ENCODE measurements around the gene PTH2.
A peak's percentile ranks its signal among the peaks of the same experiment; 100 is the strongest.

The PTH2 gene

GRCh38 chr19:49408816-49409440, 14.3 kb downstream of the PTH2 start:
- H3K27me3 ChIP-seq (ENCODE audit: control insufficient read depth, insufficient read depth, low read length), result no peaks in the 10 kb centered on the region
- peaks cover 7% of the 10 kb centered on the region for H3K4me1 ChIP-seq (ENCODE audit: control insufficient read depth, insufficient read depth, low read length)
- H3K27ac ChIP-seq (ENCODE audit: low read depth, low read length), result no peak overlapping the region
- no peak overlapping the region for H3K9ac ChIP-seq (ENCODE audit: low read depth, low read length)
- no peak overlapping the region for H3K4me3 ChIP-seq (ENCODE audit: low read depth, low read length)
- H3K36me3 ChIP-seq (ENCODE audit: control insufficient read depth, insufficient read depth, low read length), result no peaks in the 10 kb centered on the region
- H3K9me3 ChIP-seq (ENCODE audit: control insufficient read depth, insufficient read depth, low read length), result no peaks in the 10 kb centered on the region

GRCh38 chr19:49407482-49408015, 15.7 kb downstream of the PTH2 start:
- no peaks in the 10 kb centered on the region for H3K36me3 ChIP-seq (ENCODE audit: control insufficient read depth, insufficient read depth, low read length)
- H3K9me3 ChIP-seq (ENCODE audit: control insufficient read depth, insufficient read depth, low read length), result no peaks in the 10 kb centered on the region
- H3K9ac ChIP-seq (ENCODE audit: low read depth, low read length), result no peak overlapping the region
- H3K27me3 ChIP-seq (ENCODE audit: control insufficient read depth, insufficient read depth, low read length), result no peaks in the 10 kb centered on the region
- H3K4me3 ChIP-seq (ENCODE audit: low read depth, low read length), result no peak overlapping the region
- peaks cover 14% of the 10 kb centered on the region for H3K4me1 ChIP-seq (ENCODE audit: control insufficient read depth, insufficient read depth, low read length)
- H3K27ac ChIP-seq (ENCODE audit: low read depth, low read length), result no peak overlapping the region

GRCh38 chr19:49407079-49407478, 16.2 kb downstream of the PTH2 start:
- Histone ChIP-seq H3K4me1 (ENCODE audit: control insufficient read depth, insufficient read depth, low read length) (peaks cover 14% of the 10 kb centered on the region), H3K9ac (ENCODE audit: low read depth, low read length) (no peak overlapping the region), H3K27ac (ENCODE audit: low read depth, low read length) (no peak overlapping the region), H3K27me3 (ENCODE audit: control insufficient read depth, insufficient read depth, low read length) (no peaks in the 10 kb centered on the region), H3K9me3 (ENCODE audit: control insufficient read depth, insufficient read depth, low read length) (no peaks in the 10 kb centered on the region), H3K36me3 (ENCODE audit: control insufficient read depth, insufficient read depth, low read length) (no peaks in the 10 kb centered on the region), H3K4me3 (ENCODE audit: low read depth, low read length) (no peak overlapping the region)

- peak overlapping the region; percentile 92 for H3K27ac ChIP-seq (ENCODE audit: low read depth, low read length)
- no peaks in the 10 kb centered on the region for H3K27me3 ChIP-seq (ENCODE audit: control insufficient read depth, insufficient read depth, low read length)
- H3K36me3 ChIP-seq (ENCODE audit: control insufficient read depth, insufficient read depth, low read length), result no peaks in the 10 kb centered on the region
- H3K4me3 ChIP-seq (ENCODE audit: low read depth, low read length), result no peak overlapping the region
- peak overlapping the region; percentile 4; the same call in 1 of the 2 replicates for H3K9ac ChIP-seq (ENCODE audit: low read depth, low read length)
- no peaks in the 10 kb centered on the region for H3K9me3 ChIP-seq (ENCODE audit: control insufficient read depth, insufficient read depth, low read length)
- H3K4me1 ChIP-seq (ENCODE audit: control insufficient read depth, insufficient read depth, low read length), result peaks cover 14% of the 10 kb centered on the region
These were observed 19.6 kb downstream of the PTH2 start for GRCh38 chr19:49403404-49404187.

- no peaks in the 10 kb centered on the region for H3K27me3 ChIP-seq (ENCODE audit: control insufficient read depth, insufficient read depth, low read length)
- H3K36me3 ChIP-seq (ENCODE audit: control insufficient read depth, insufficient read depth, low read length), result no peaks in the 10 kb centered on the region
- H3K9me3 ChIP-seq (ENCODE audit: control insufficient read depth, insufficient read depth, low read length), result no peaks in the 10 kb centered on the region
- no peak overlapping the region for H3K4me3 ChIP-seq (ENCODE audit: low read depth, low read length)
- peaks cover 17% of the 10 kb centered on the region for H3K4me1 ChIP-seq (ENCODE audit: control insufficient read depth, insufficient read depth, low read length)
- no peak overlapping the region for H3K9ac ChIP-seq (ENCODE audit: low read depth, low read length)
- H3K27ac ChIP-seq (ENCODE audit: low read depth, low read length), result no peak overlapping the region
These were observed 23.2 kb downstream of the PTH2 start for GRCh38 chr19:49400029-49400428.

GRCh38 chr19:49398931-49399330, 24.3 kb downstream of the PTH2 start:
- Histone ChIP-seq H3K9me3 (ENCODE audit: control insufficient read depth, insufficient read depth, low read length) (no peaks in the 10 kb centered on the region), H3K27ac (ENCODE audit: low read depth, low read length) (no peak overlapping the region), H3K36me3 (ENCODE audit: control insufficient read depth, insufficient read depth, low read length) (no peaks in the 10 kb centered on the region), H3K27me3 (ENCODE audit: control insufficient read depth, insufficient read depth, low read length) (no peaks in the 10 kb centered on the region), H3K4me3 (ENCODE audit: low read depth, low read length) (no peak overlapping the region), H3K4me1 (ENCODE audit: control insufficient read depth, insufficient read depth, low read length) (peaks cover 10% of the 10 kb centered on the region), H3K9ac (ENCODE audit: low read depth, low read length) (no peak overlapping the region)

- H3K4me3 ChIP-seq (ENCODE audit: low read depth, low read length), result no peak overlapping the region
- H3K36me3 ChIP-seq (ENCODE audit: control insufficient read depth, insufficient read depth, low read length), result no peaks in the 10 kb centered on the region
- H3K9me3 ChIP-seq (ENCODE audit: control insufficient read depth, insufficient read depth, low read length), result no peaks in the 10 kb centered on the region
- H3K27ac ChIP-seq (ENCODE audit: low read depth, low read length), result no peak overlapping the region
- no peaks in the 10 kb centered on the region for H3K27me3 ChIP-seq (ENCODE audit: control insufficient read depth, insufficient read depth, low read length)
- peaks cover 3% of the 10 kb centered on the region; the same call in 1 of the 2 replicates for H3K4me1 ChIP-seq (ENCODE audit: control insufficient read depth, insufficient read depth, low read length)
- no peak overlapping the region for H3K9ac ChIP-seq (ENCODE audit: low read depth, low read length)
These were observed 25.1 kb downstream of the PTH2 start for GRCh38 chr19:49398001-49398615.

GRCh38 chr19:49396738-49397505, 26.3 kb downstream of the PTH2 start:
- Histone ChIP-seq H3K4me1 (ENCODE audit: control insufficient read depth, insufficient read depth, low read length) (peaks cover 3% of the 10 kb centered on the region; the same call in 1 of the 2 replicates), H3K9me3 (ENCODE audit: control insufficient read depth, insufficient read depth, low read length) (no peaks in the 10 kb centered on the region), H3K9ac (ENCODE audit: low read depth, low read length) (no peak overlapping the region), H3K36me3 (ENCODE audit: control insufficient read depth, insufficient read depth, low read length) (no peaks in the 10 kb centered on the region), H3K4me3 (ENCODE audit: low read depth, low read length) (no peak overlapping the region), H3K27ac (ENCODE audit: low read depth, low read length) (no peak overlapping the region), H3K27me3 (ENCODE audit: control insufficient read depth, insufficient read depth, low read length) (no peaks in the 10 kb centered on the region)

- peaks cover 3% of the 10 kb centered on the region; the same call in 1 of the 2 replicates for H3K4me1 ChIP-seq (ENCODE audit: control insufficient read depth, insufficient read depth, low read length)
- H3K27me3 ChIP-seq (ENCODE audit: control insufficient read depth, insufficient read depth, low read length), result no peaks in the 10 kb centered on the region
- no peaks in the 10 kb centered on the region for H3K36me3 ChIP-seq (ENCODE audit: control insufficient read depth, insufficient read depth, low read length)
- no peak overlapping the region for H3K27ac ChIP-seq (ENCODE audit: low read depth, low read length)
- no peak overlapping the region for H3K4me3 ChIP-seq (ENCODE audit: low read depth, low read length)
- no peaks in the 10 kb centered on the region for H3K9me3 ChIP-seq (ENCODE audit: control insufficient read depth, insufficient read depth, low read length)
- no peak overlapping the region for H3K9ac ChIP-seq (ENCODE audit: low read depth, low read length)
These were observed 27.4 kb downstream of the PTH2 start for GRCh38 chr19:49395581-49396407.

- H3K4me3 ChIP-seq (ENCODE audit: low read depth, low read length), result no peak overlapping the region
- H3K4me1 ChIP-seq (ENCODE audit: control insufficient read depth, insufficient read depth, low read length), result peaks cover 3% of the 10 kb centered on the region; the same call in 1 of the 2 replicates
- no peaks in the 10 kb centered on the region for H3K27me3 ChIP-seq (ENCODE audit: control insufficient read depth, insufficient read depth, low read length)
- no peak overlapping the region for H3K9ac ChIP-seq (ENCODE audit: low read depth, low read length)
- H3K9me3 ChIP-seq (ENCODE audit: control insufficient read depth, insufficient read depth, low read length), result no peaks in the 10 kb centered on the region
- no peak overlapping the region for H3K27ac ChIP-seq (ENCODE audit: low read depth, low read length)
- H3K36me3 ChIP-seq (ENCODE audit: control insufficient read depth, insufficient read depth, low read length), result no peaks in the 10 kb centered on the region
These were observed 29.4 kb downstream of the PTH2 start for GRCh38 chr19:49393881-49394280.
